Measurements from ENCODE around the gene SRP19.

DNA sequence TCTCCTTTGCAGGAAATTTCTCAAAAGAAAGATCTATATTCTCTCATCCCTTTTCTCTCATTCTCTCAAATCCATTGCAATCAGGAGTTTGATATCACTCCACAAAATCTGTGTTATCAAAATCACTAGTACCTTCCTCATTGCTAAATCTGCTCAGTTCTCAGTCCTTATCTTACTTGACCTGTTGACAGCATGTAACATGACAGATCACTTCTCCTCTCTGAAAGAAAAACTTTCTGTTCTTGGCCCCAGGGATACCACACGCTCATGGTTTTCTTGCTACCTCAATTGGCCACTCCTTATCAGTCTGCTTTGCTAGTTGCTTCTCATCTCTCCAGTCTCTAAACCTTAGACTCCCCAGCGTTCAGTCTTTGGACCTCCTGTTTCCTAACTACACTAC lies 22.1 kb downstream of the SRP19 start:
- TF ChIP-seq EZH2 (IDR thresholded peaks at IDR 0.05) (no peak), POLR2AphosphoS5 (IDR thresholded peaks at IDR 0.05; ENCODE audit: borderline replicate concordance, low read depth, low read length) (no peak), FOXP2 (optimal IDR thresholded peaks at IDR 0.05; ENCODE audit: control extremely low read depth, extremely low read length, insufficient read depth) (no peak)

All from SK-N-MC (cell line).